HepG2 (cell line): ENCODE data around the gene CASD1. TPM values are rescaled to one million over a fixed set of nuclear protein-coding genes. Genes with fewer than 3 reads are reported as not detected.

Experiments used
- ATAC-seq: fragments of 200-7000 bp; cut with Tn5 transposase; 3 replicates; pipeline ENCODE4 v1.9.1; 2020; ENCODE audit warnings: mild to moderate bottlenecking, moderate library complexity
- BruUV-seq: library from RNA; stranded (reverse); fragments of 400-500 nt; replicated peaks from 2 replicates; lab custom pipeline; 2021; lab: Mats Ljungman, UMichigan
- CTCF ChIA-PET: fragments of 300-600 bp; formaldehyde crosslinking; extraction: SDS; loops from one replicate; lab custom pipeline; 2021; ENCODE audit warnings: low total read pairs, inconsistent platforms, low intra/inter-chr PET ratio; lab: Yijun Ruan, JAX
- POLR2A ChIA-PET: fragments of 350-600 bp; sonication (Branson Sonifier 250); formaldehyde crosslinking; loops from one replicate; lab custom pipeline; 2020; ENCODE audit warnings: antibody characterized with exemption, inconsistent platforms; lab: Yijun Ruan, JAX
- DNase-seq: peaks from one replicate; pipeline ENCODE4 v3.0.0-alpha.2; 2015; ENCODE audit warnings: low spot score
- FAIRE-seq: peaks from 3 replicates; lab custom pipeline; 2011; peaks lifted over from hg19 to GRCh38; lab: Jason Lieb, UNC
- H2AFZ ChIP-seq: one replicate; pipeline ENCODE4 v1.6.1; 2011; ENCODE audit warnings: low read length, inconsistent platforms
- H3K27ac ChIP-seq: fragments of 300-600 bp; 3 replicates; pipeline ENCODE4 v1.8.0; 2011; ENCODE audit warnings: mixed run types, mild to moderate bottlenecking, mixed read lengths, low read length, inconsistent platforms; ENCODE audit not compliant: insufficient read depth; ENCODE audit errors: extremely low read length
- H3K27me3 ChIP-seq, 2 experiments: fragments of 200-600 bp in 1 of 2; 2 replicates in 1 of 2; 3 replicates in 1 of 2; pipeline versions ENCODE4 v1.6.0 to v1.8.0; 2011; ENCODE audit warnings: low read length in 2 of 2, mild to moderate bottlenecking in 2 of 2, moderate library complexity in 2 of 2, inconsistent platforms in 1 of 2; ENCODE audit not compliant: insufficient read depth in 2 of 2, control insufficient read depth in 1 of 2
- H3K36me3 ChIP-seq, 2 experiments: fragments of 200-600 bp in 1 of 2; replicated peaks in 1 of 2; 2 replicates in 1 of 2; 3 replicates in 1 of 2; pipeline versions ENCODE4 v1.5.1 to v1.8.0; 2011; ENCODE audit warnings: low read length in 2 of 2, inconsistent platforms in 1 of 2; ENCODE audit not compliant: insufficient read depth in 2 of 2, control insufficient read depth in 1 of 2
- H3K4me1 ChIP-seq: 2 replicates; pipeline ENCODE4 v1.5.1; 2012; ENCODE audit warnings: low read length, inconsistent platforms; ENCODE audit not compliant: insufficient read depth
- H3K4me2 ChIP-seq: 2 replicates; pipeline ENCODE4 v1.6.0; 2011; ENCODE audit warnings: low read depth, low read length, inconsistent platforms
- H3K4me3 ChIP-seq, 3 experiments: fragments of 200-600 bp in 1 of 3; sonication (generic), shearing (Covaris generic) in 1 of 3; replicated peaks in 1 of 3; 2 replicates each; pipeline ENCODE4 v1.5.1; 2011 to 2016; ENCODE audit warnings: low read length in 3 of 3, inconsistent platforms in 2 of 3, low read depth in 2 of 3, mild to moderate bottlenecking in 2 of 3, control low read depth in 1 of 3, mixed read lengths in 1 of 3; ENCODE audit not compliant: insufficient read depth in 1 of 3
- H3K79me2 ChIP-seq: one replicate; pipeline ENCODE4 v1.6.1; 2011; ENCODE audit warnings: low read length, inconsistent platforms; ENCODE audit not compliant: insufficient read depth
- H3K9ac ChIP-seq: 2 replicates; pipeline ENCODE4 v1.6.0; 2011; ENCODE audit warnings: mild to moderate bottlenecking, low read depth, low read length, inconsistent platforms; ENCODE audit not compliant: insufficient read depth
- H3K9me3 ChIP-seq: 2 replicates; pipeline ENCODE4 v1.5.1; 2012; ENCODE audit warnings: mild to moderate bottlenecking, low read length
- H4K20me1 ChIP-seq: 2 replicates; pipeline ENCODE4 v1.6.0; 2011; ENCODE audit warnings: inconsistent platforms, mild to moderate bottlenecking, low read length, moderate library complexity; ENCODE audit not compliant: insufficient read depth
- BRCA1 ChIP-seq: sonication (generic); formaldehyde crosslinking; IDR thresholded peaks from 2 replicates; pipeline ENCODE4 v1.4.0; 2020; ENCODE audit warnings: missing genetic modification reagents
- CC2D1A ChIP-seq: sonication (generic); formaldehyde crosslinking; IDR thresholded peaks from 2 replicates; pipeline ENCODE4 v1.8.1; 2023; ENCODE audit warnings: mild to moderate bottlenecking, missing genetic modification reagents
- CEBPB ChIP-seq: IDR thresholded peaks from 2 replicates; pipeline ENCODE4 v1.6.1; 2011; ENCODE audit warnings: low read depth, low read length, improper control_type of control experiment, borderline replicate concordance
- HNF1A ChIP-seq, 2 experiments: sonication (generic) in 1 of 2; formaldehyde crosslinking in 1 of 2; IDR thresholded peaks; 2 replicates each; pipeline versions ENCODE4 v1.4.0 to v1.6.1; 2016 to 2020; ENCODE audit warnings: borderline replicate concordance in 1 of 2, low read depth in 1 of 2, mild to moderate bottlenecking in 1 of 2, missing genetic modification reagents in 1 of 2
- MEF2D ChIP-seq: sonication (generic); formaldehyde crosslinking; IDR thresholded peaks from 2 replicates; pipeline ENCODE4 v1.5.1; 2020; ENCODE audit warnings: mild to moderate bottlenecking, missing genetic modification reagents
- NCOA1 ChIP-seq: sonication (generic); formaldehyde crosslinking; IDR thresholded peaks from 2 replicates; pipeline ENCODE4 v1.9.0; 2021; ENCODE audit warnings: missing genetic modification reagents
- NONO ChIP-seq, 2 experiments: fragments of 450-650 bp in 1 of 2; sonication (generic) in 1 of 2; formaldehyde crosslinking in 1 of 2; IDR thresholded peaks in 1 of 2; conservative IDR thresholded peaks in 1 of 2; 2 replicates each; pipeline versions ENCODE4 v1.6.1 to v1.8.0; 2017 to 2022; ENCODE audit warnings: mild to moderate bottlenecking in 1 of 2, missing genetic modification reagents in 1 of 2, moderate library complexity in 1 of 2
- THRA ChIP-seq: sonication (generic); formaldehyde crosslinking; IDR thresholded peaks from 2 replicates; pipeline ENCODE4 v1.4.0; 2020; ENCODE audit warnings: missing genetic modification reagents, borderline replicate concordance
- ZBTB37 ChIP-seq: sonication (generic); formaldehyde crosslinking; IDR thresholded peaks from 2 replicates; pipeline ENCODE4 v1.4.0; 2020; ENCODE audit warnings: mild to moderate bottlenecking, missing genetic modification reagents
- ZNF251 ChIP-seq: sonication (generic); formaldehyde crosslinking; IDR thresholded peaks from 2 replicates; pipeline ENCODE4 v1.9.0; 2021; ENCODE audit warnings: mild to moderate bottlenecking, missing genetic modification reagents
- ZNF44 ChIP-seq: sonication (generic); formaldehyde crosslinking; IDR thresholded peaks from 2 replicates; pipeline ENCODE4 v1.5.1; 2020; ENCODE audit warnings: mild to moderate bottlenecking, missing genetic modification reagents
- ZNF598 ChIP-seq: sonication (generic); formaldehyde crosslinking; IDR thresholded peaks from 2 replicates; pipeline ENCODE4 v1.5.1; 2020; ENCODE audit warnings: mild to moderate bottlenecking, missing genetic modification reagents, borderline replicate concordance
- ZSCAN5A ChIP-seq: sonication (generic); formaldehyde crosslinking; IDR thresholded peaks from 2 replicates; pipeline ENCODE4 v1.8.0; 2022; ENCODE audit warnings: mild to moderate bottlenecking, missing genetic modification reagents, borderline replicate concordance
- WGBS: methylation state at CpG from one replicate; pipeline ENCODE4 v1.1.6; 2017; ENCODE audit warnings: low lambda C conversion rate; 5-methylcytosine and 5-hydroxymethylcytosine counted together
- in situ Hi-C: cut with HindIII; loops from 2 replicates; pipeline ENCODE4 v1.10.0; 2017; ENCODE audit warnings: low pct_unique_long_range_greater_than_20kb; ENCODE audit not compliant: extremely low pct_ligation_motif_present
- intact Hi-C: fragments of 100-400 bp; cut with micrococcal nuclease; formaldehyde crosslinking; loops from one replicate; pipeline ENCODE4 v1.10.0; 2022; ENCODE audit not compliant: unreplicated experiment
- polyA plus RNA-seq, 8 experiments: library from polyadenylated mRNA; depleted of rRNA in 3 of 8; stranded (reverse) in 7 of 8; unstranded in 1 of 8; fragments of >200 nt; fragmentation: Illumina TruSeq in 4 of 8; extraction: Trizol in 4 of 8; gene quantifications; 2 replicates each; pipeline versions ENCODE4 v1.2.1 to v1.2.3, GENCODE V29; 2011 to 2016; ENCODE audit warnings: low read depth in 4 of 8, missing spikeins in 1 of 8, mixed read lengths in 1 of 8; ENCODE audit not compliant: insufficient read depth in 1 of 8
- total RNA-seq, 5 experiments: library from RNA; depleted of rRNA; stranded (reverse); fragments of >200 nt; fragmentation: Illumina TruSeq; extraction: Trizol; gene quantifications; 2 replicates each; pipeline ENCODE4 v1.2.3, GENCODE V29; 2016; ENCODE audit warnings: low read depth in 1 of 5

Gene CASD1
- total and polyA plus RNA-seq, 2 of the 13 experiments (the other 11 are each of a cell fraction or from before 2014, with no cell fraction given): 22.9 to 32.6 TPM

- no peak for TF ChIP-seq NCOA1 (CRISPR knock-in tag)
Observed at GRCh38 chr7:94532676-94533075, 23.1 kb downstream of the CASD1 start (continued).

GRCh38 chr7:94540428-94540827 is 30.8 kb downstream of the CASD1 start:
- 98% methylated on average over 1 of the region's 1 CpG for WGBS
- Histone ChIP-seq H3K4me2 (no peak overlapping the region), H3K36me3 (peaks cover 3 to 15% of the 10 kb centered on the region in 2 experiments; a peak in 2 of 5 replicates), H3K27me3 (no peaks in the 10 kb centered on the region), H4K20me1 (no peaks in the 10 kb centered on the region), H3K9me3 (no peaks in the 10 kb centered on the region), H3K4me3 (no peak overlapping the region), H2AFZ (no peak overlapping the region), H3K79me2 (no peaks in the 10 kb centered on the region), H3K27ac (no peak overlapping the region), H3K9ac (no peak overlapping the region), H3K4me1 (no peaks in the 10 kb centered on the region)
- in situ Hi-C loops (no loop called here), intact Hi-C loops (no loop called here)
- BruUV-seq: no TSS peak
- TF ChIP-seq BRCA1 (CRISPR knock-in tag): no peak
- TF ChIP-seq HNF1A (IDR thresholded peaks at IDR 0.05; ENCODE audit: low read depth): no peak
- no peak for TF ChIP-seq HNF1A (CRISPR knock-in tag; IDR thresholded peaks at IDR 0.05; ENCODE audit: borderline replicate concordance)
- TF ChIP-seq ZBTB37 (CRISPR knock-in tag): no peak
- no peak for TF ChIP-seq ZNF251 (CRISPR knock-in tag)
- TF ChIP-seq CEBPB: no peak
- no peak for TF ChIP-seq ZNF598 (CRISPR knock-in tag)
- TF ChIP-seq ZSCAN5A (CRISPR knock-in tag): no peak
- TF ChIP-seq THRA: no peak
- TF ChIP-seq NONO (IDR thresholded peaks at IDR 0.05): no peak
- no peak for TF ChIP-seq NONO (CRISPR knock-in tag; conservative IDR thresholded peaks at IDR 0.05)
- TF ChIP-seq CC2D1A (CRISPR knock-in tag): no peak
- TF ChIP-seq MEF2D: no peak
- no peak for TF ChIP-seq ZNF44
- CTCF ChIA-PET: no interaction called here
- FAIRE-seq (no peak), DNase-seq (no peak), ATAC-seq (no peak)
- POLR2A ChIA-PET: no interaction called here
